ENCODE data around the gene SMPD3. TPM values are rescaled to one million over a fixed set of nuclear protein-coding genes. Genes with fewer than 3 reads are reported as not detected.

SMPD3 gene
- total and polyA plus RNA-seq, 2 donors (not counting 3 experiments of a cell fraction or from before 2014, with no cell fraction given): not detected

DNA sequence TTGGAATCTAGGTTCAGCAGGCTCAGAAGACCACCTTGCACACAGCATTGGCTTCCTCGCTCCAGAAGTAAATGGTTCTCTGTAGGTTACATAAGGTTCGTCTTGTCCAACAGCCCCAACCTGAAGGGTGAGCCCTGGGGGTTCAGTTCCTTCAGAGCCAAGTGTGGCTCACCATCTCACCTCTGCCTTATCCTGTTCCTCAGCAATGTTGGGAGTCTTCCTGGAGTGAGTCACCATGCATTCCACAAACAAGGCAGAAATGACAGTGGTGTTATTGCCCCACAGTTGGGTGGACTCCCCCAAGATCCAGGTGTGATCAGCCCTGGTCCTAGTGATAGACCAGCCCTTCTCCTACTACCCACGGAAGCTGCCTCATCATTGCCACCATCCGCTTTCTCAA is 26.8 kb upstream of the SMPD3 start:
- no peak for FAIRE-seq
- dilution Hi-C loops (cut with MboI; ENCODE audit: extremely low pct_ligation_motif_present, low sequenced_read_pairs): no loop called here
- CTCF ChIA-PET: interaction anchor here (1.6 kb wide), 1 partner anchor 11 kb away, joined by 3 read pairs; no protein-coding TSS in a partner anchor

More for the DNA sequence above, 26.8 kb upstream of the SMPD3 start:
- H3K9me1 ChIP-seq (replicated peaks; ENCODE audit: control insufficient read depth, extremely low read depth, insufficient read depth, low read length): no peaks in the 10 kb centered on the region
- no peaks in the 10 kb centered on the region for H3K36me3 ChIP-seq (ENCODE audit: control insufficient read depth in 2 of 2, extremely low read depth in 1 of 2, insufficient read depth in 2 of 2, low read length in 2 of 2)
- H3K9ac ChIP-seq (replicated peaks; ENCODE audit: extremely low read depth, insufficient read depth, low read length): no peak overlapping the region
- intact Hi-C loops (cut with micrococcal nuclease): no loop called here
- no peak overlapping the region for H3K27ac ChIP-seq (ENCODE audit: insufficient read depth, low read depth, low read length)
- no peaks in the 10 kb centered on the region for H3K9me3 ChIP-seq (replicated peaks; ENCODE audit: control insufficient read depth, insufficient read depth, low read length)
- no peak overlapping the region for H2AFZ ChIP-seq (ENCODE audit: low read depth, low read length)
- H4K20me1 ChIP-seq (replicated peaks; ENCODE audit: control insufficient read depth, extremely low read depth, insufficient read depth, low read length): no peaks in the 10 kb centered on the region
- no TSS peak for BruUV-seq (replicated peaks)
- H3K4me1 ChIP-seq (ENCODE audit: control insufficient read depth, extremely low read depth, insufficient read depth, low read length): peaks cover 1% of the 10 kb centered on the region
- TF ChIP-seq, protein P1, sequence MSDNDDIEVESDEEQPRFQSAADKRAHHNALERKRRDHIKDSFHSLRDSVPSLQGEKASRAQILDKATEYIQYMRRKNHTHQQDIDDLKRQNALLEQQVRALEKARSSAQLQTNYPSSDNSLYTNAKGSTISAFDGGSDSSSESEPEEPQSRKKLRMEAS (IDR thresholded peaks at IDR 0.05; ENCODE audit: insufficient read depth, insufficient read length): no peak
- TF ChIP-seq POLR2AphosphoS5 (IDR thresholded peaks at IDR 0.05; ENCODE audit: insufficient read depth, low read depth, low read length) (no peak), EZH2 (IDR thresholded peaks at IDR 0.05; ENCODE audit: borderline replicate concordance, low read depth, low read length, severe bottlenecking) (no peak), GATA2 (IDR thresholded peaks at IDR 0.05; ENCODE audit: insufficient read depth, insufficient read length, low read depth, low read length) (no peak), MYC (IDR thresholded peaks at IDR 0.05; ENCODE audit: low read depth, low read length) (no peak), JUN (IDR thresholded peaks at IDR 0.05; ENCODE audit: borderline replicate concordance, insufficient read depth, insufficient read length, low read depth) (no peak), FOS (IDR thresholded peaks at IDR 0.05; ENCODE audit: borderline replicate concordance, insufficient read depth, low read length) (no peak), POLR2A (IDR thresholded peaks at IDR 0.05; ENCODE audit: low read depth, low read length) (no peak)
- TF ChIP-seq, protein P2, sequence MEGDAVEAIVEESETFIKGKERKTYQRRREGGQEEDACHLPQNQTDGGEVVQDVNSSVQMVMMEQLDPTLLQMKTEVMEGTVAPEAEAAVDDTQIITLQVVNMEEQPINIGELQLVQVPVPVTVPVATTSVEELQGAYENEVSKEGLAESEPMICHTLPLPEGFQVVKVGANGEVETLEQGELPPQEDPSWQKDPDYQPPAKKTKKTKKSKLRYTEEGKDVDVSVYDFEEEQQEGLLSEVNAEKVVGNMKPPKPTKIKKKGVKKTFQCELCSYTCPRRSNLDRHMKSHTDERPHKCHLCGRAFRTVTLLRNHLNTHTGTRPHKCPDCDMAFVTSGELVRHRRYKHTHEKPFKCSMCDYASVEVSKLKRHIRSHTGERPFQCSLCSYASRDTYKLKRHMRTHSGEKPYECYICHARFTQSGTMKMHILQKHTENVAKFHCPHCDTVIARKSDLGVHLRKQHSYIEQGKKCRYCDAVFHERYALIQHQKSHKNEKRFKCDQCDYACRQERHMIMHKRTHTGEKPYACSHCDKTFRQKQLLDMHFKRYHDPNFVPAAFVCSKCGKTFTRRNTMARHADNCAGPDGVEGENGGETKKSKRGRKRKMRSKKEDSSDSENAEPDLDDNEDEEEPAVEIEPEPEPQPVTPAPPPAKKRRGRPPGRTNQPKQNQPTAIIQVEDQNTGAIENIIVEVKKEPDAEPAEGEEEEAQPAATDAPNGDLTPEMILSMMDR (IDR thresholded peaks at IDR 0.05; ENCODE audit: extremely low read depth in 1 of 2, insufficient read depth in 1 of 2, low read depth in 1 of 2, low read length in 2 of 2): no peak
- no peak overlapping the region for H3K4me2 ChIP-seq (ENCODE audit: insufficient read depth, low read length)
- H3K79me2 ChIP-seq (ENCODE audit: control insufficient read depth, insufficient read depth, low read length): no peaks in the 10 kb centered on the region
- DNase-seq (ENCODE audit: low read depth, low spot score): no peak
- H3K4me3 ChIP-seq (replicated peaks in 1 of 3; ENCODE audit: insufficient read depth in 1 of 3, low read depth in 1 of 3, low read length in 3 of 3): no peak overlapping the region
- POLR2A ChIA-PET: no interaction called here
- H3K27me3 ChIP-seq (ENCODE audit: control insufficient read depth in 2 of 2, insufficient read depth in 2 of 2, low read length in 2 of 2): peaks cover 2 to 4% of the 10 kb centered on the region in 2 experiments

Data from endothelial cell of umbilical vein (primary cell).